ENCODE measurements around the gene PRKCE. TPM values are rescaled to one million over a fixed set of nuclear protein-coding genes. Genes with fewer than 3 reads are reported as not detected.

The PRKCE gene
- polyA plus RNA-seq, 1 experiment, result 16.7 TPM

GRCh38 chr2:45649858-45650811 is 1.3 kb upstream of the PRKCE start:
- Histone ChIP-seq H3K4me3 (ENCODE audit: low read depth, low read length) (peak overlapping the region; percentile 78), H3K27ac (ENCODE audit: low read depth, low read length) (peak overlapping the region; percentile 68), H3K27me3 (ENCODE audit: control insufficient read depth, insufficient read depth, low read length) (no peaks in the 10 kb centered on the region), H3K9me3 (ENCODE audit: control insufficient read depth, insufficient read depth, low read length) (no peaks in the 10 kb centered on the region; the same call in 1 of the 2 replicates)
- CTCF ChIA-PET, result interaction anchor here (0.6 to 1.9 kb wide), 11 partner anchors 11 to 628 kb away, joined by 3 to 15 read pairs (median 3); no protein-coding TSS in a partner anchor
- DNase-seq (ENCODE audit: low read depth, low spot score), result no peak
- TF ChIP-seq CTCF (IDR thresholded peaks at IDR 0.05; ENCODE audit: low read depth, low read length), result no peak; the same call in 1 of the 2 replicates
- POLR2A ChIA-PET, result interaction anchor here (0.6 to 1.0 kb wide), 4 partner anchors 93 to 257 kb away, joined by 3 to 4 read pairs (median 4); no protein-coding TSS in a partner anchor

DNA sequence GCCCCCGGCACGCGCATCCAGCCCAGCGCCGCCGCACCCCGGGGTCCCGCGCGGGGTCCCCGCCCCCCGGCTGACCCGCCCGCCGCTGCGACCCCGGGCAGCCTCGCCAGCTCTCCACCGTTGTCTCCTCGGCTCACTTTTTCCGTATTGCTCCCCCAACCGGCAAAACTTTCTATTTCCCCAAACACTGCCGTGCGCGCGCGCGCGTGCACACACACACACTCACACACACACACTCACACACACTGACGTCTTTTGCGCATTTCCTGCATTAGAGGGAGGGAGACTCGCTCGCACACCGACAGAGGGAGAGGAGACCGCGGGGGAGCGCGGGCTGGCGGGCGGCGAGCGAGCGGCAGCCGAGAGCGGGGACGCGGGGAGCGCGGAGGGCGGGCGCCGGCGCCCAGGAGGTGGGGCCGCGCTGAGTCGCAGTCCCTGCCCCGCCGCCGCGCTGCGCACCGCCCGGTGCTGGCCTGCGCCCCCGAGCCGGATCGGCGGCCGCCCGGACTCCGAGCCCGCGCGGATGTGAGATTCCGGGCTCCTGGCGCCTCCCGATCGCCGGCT is 542 bp upstream of the PRKCE start:
- Histone ChIP-seq H3K27ac (ENCODE audit: low read depth, low read length) (peak overlapping the region; percentile 68), H3K9me3 (ENCODE audit: control insufficient read depth, insufficient read depth, low read length) (no peaks in the 10 kb centered on the region; the same call in 1 of the 2 replicates), H3K27me3 (ENCODE audit: control insufficient read depth, insufficient read depth, low read length) (no peaks in the 10 kb centered on the region), H3K4me3 (ENCODE audit: low read depth, low read length) (peak overlapping the region; percentile 78)
- peak; percentile 51 for TF ChIP-seq CTCF (IDR thresholded peaks at IDR 0.05; ENCODE audit: low read depth, low read length)
- POLR2A ChIA-PET, result interaction anchor here (0.6 to 0.9 kb wide), 4 partner anchors 120 to 340 kb away, joined by 3 to 4 read pairs (median 3); no protein-coding TSS in a partner anchor
- DNase-seq (ENCODE audit: low read depth, low spot score), result peak; percentile 97
- CTCF ChIA-PET, result interaction anchor here (0.6 to 1.9 kb wide), 10 partner anchors 12 to 295 kb away, joined by 3 to 15 read pairs (median 3); no protein-coding TSS in a partner anchor

- H3K27ac ChIP-seq (ENCODE audit: low read depth, low read length), result no peak overlapping the region
- no peaks in the 10 kb centered on the region for H3K27me3 ChIP-seq (ENCODE audit: control insufficient read depth, insufficient read depth, low read length)
- TF ChIP-seq CTCF (IDR thresholded peaks at IDR 0.05; ENCODE audit: low read depth, low read length), result no peak
- ChIA-PET POLR2A (interaction anchor here (0.7 kb wide), 1 partner anchor 12 kb away, joined by 3 read pairs; no protein-coding TSS in a partner anchor), CTCF (interaction anchor here (0.6 to 2.1 kb wide), 6 partner anchors 9 to 285 kb away, joined by 3 to 10 read pairs (median 4); no protein-coding TSS in a partner anchor)
- no peaks in the 10 kb centered on the region; the same call in 1 of the 2 replicates for H3K9me3 ChIP-seq (ENCODE audit: control insufficient read depth, insufficient read depth, low read length)
- H3K4me3 ChIP-seq (ENCODE audit: low read depth, low read length), result peak overlapping the region; percentile 78
- no peak for DNase-seq (ENCODE audit: low read depth, low spot score)
Measured at GRCh38 chr2:45652090-45653031, 886 bp downstream of the PRKCE start.

- ChIA-PET CTCF (interaction anchor here (0.5 to 2.1 kb wide), 4 partner anchors 89 to 284 kb away, joined by 3 to 10 read pairs (median 4); no protein-coding TSS in a partner anchor), POLR2A (interaction anchor here (0.7 kb wide), 1 partner anchor 11 kb away, joined by 3 read pairs; no protein-coding TSS in a partner anchor)
- DNase-seq (ENCODE audit: low read depth, low spot score), result no peak
Measured at GRCh38 chr2:45653122-45653913, 1.8 kb downstream of the PRKCE start.

More at GRCh38 chr2:45653122-45653913, 1.8 kb downstream of the PRKCE start:
- no peak overlapping the region for H3K27ac ChIP-seq (ENCODE audit: low read depth, low read length)
- no peaks in the 10 kb centered on the region for H3K27me3 ChIP-seq (ENCODE audit: control insufficient read depth, insufficient read depth, low read length)
- TF ChIP-seq CTCF (IDR thresholded peaks at IDR 0.05; ENCODE audit: low read depth, low read length), result no peak
- no peaks in the 10 kb centered on the region; the same call in 1 of the 2 replicates for H3K9me3 ChIP-seq (ENCODE audit: control insufficient read depth, insufficient read depth, low read length)
- H3K4me3 ChIP-seq (ENCODE audit: low read depth, low read length), result peak overlapping the region; percentile 78
